IPS-18a (cell line): Measurements from ENCODE around the gene FSTL4.
"Not testable (repeated sequence)": the region's sequence is repeated elsewhere in the genome, so short reads cannot be mapped to it uniquely, and the experiment has no call there.

Source experiments
- H3K27ac ChIP-seq: one replicate; pipeline ENCODE4 v1.5.1; 2013; ENCODE audit warnings: low read length
- H3K27me3 ChIP-seq: one replicate; pipeline ENCODE4 v1.6.1; 2013; ENCODE audit warnings: mild to moderate bottlenecking, low read length; ENCODE audit not compliant: control insufficient read depth, insufficient read depth
- H3K36me3 ChIP-seq: one replicate; pipeline ENCODE4 v1.6.1; 2013; ENCODE audit warnings: low read depth, low read length; ENCODE audit not compliant: control insufficient read depth
- H3K4me1 ChIP-seq: one replicate; pipeline ENCODE4 v1.6.1; 2013; ENCODE audit warnings: low read depth, low read length; ENCODE audit not compliant: control insufficient read depth
- H3K4me3 ChIP-seq: one replicate; pipeline ENCODE4 v1.5.1; 2013; ENCODE audit warnings: low read length
- H3K9ac ChIP-seq: one replicate; pipeline ENCODE4 v1.6.1; 2013; ENCODE audit warnings: mild to moderate bottlenecking, low read length, moderate library complexity
- H3K9me3 ChIP-seq: one replicate; pipeline ENCODE4 v1.6.1; 2013; ENCODE audit warnings: low read depth, low read length; ENCODE audit not compliant: control insufficient read depth

The FSTL4 gene

GRCh38 chr5:133220851-133221674 lies 391.3 kb downstream of the FSTL4 start:
- Histone ChIP-seq H3K27me3 (no peaks in the 10 kb centered on the region), H3K9me3 (no peaks in the 10 kb centered on the region), H3K9ac (no peak overlapping the region), H3K27ac (no peak overlapping the region), H3K4me3 (no peak overlapping the region), H3K4me1 (peaks cover 6% of the 10 kb centered on the region), H3K36me3 (no peaks in the 10 kb centered on the region)

- Histone ChIP-seq H3K4me3 (no peak overlapping the region), H3K9ac (no peak overlapping the region)
Measured at GRCh38 chr5:133219296-133219695, 393.0 kb downstream of the FSTL4 start.

GRCh38 chr5:133216138-133216537 lies 396.2 kb downstream of the FSTL4 start:
- not testable (repeated sequence) for H3K27ac ChIP-seq, H3K4me1 ChIP-seq, H3K9me3 ChIP-seq, H3K36me3 ChIP-seq, H3K9ac ChIP-seq, H3K27me3 ChIP-seq, H3K4me3 ChIP-seq

More at GRCh38 chr5:133219296-133219695, 393.0 kb downstream of the FSTL4 start:
- no peak overlapping the region for H3K27ac ChIP-seq
- no peaks in the 10 kb centered on the region for H3K27me3 ChIP-seq
- peaks cover 6% of the 10 kb centered on the region for H3K4me1 ChIP-seq
- H3K9me3 ChIP-seq, result no peaks in the 10 kb centered on the region
- no peaks in the 10 kb centered on the region for H3K36me3 ChIP-seq

- Histone ChIP-seq H3K4me1 (no peaks in the 10 kb centered on the region), H3K4me3 (no peak overlapping the region), H3K27me3 (no peaks in the 10 kb centered on the region), H3K36me3 (no peaks in the 10 kb centered on the region), H3K27ac (no peak overlapping the region), H3K9ac (no peak overlapping the region), H3K9me3 (no peaks in the 10 kb centered on the region)
Measured at GRCh38 chr5:133214153-133214820, 398.1 kb downstream of the FSTL4 start.

GRCh38 chr5:133205649-133206048 lies 406.7 kb downstream of the FSTL4 start:
- H3K27ac ChIP-seq, result no peak overlapping the region
- no peak overlapping the region for H3K9ac ChIP-seq
- H3K27me3 ChIP-seq, result no peaks in the 10 kb centered on the region
- no peaks in the 10 kb centered on the region for H3K9me3 ChIP-seq
- no peak overlapping the region for H3K4me3 ChIP-seq
- no peaks in the 10 kb centered on the region for H3K4me1 ChIP-seq
- no peaks in the 10 kb centered on the region for H3K36me3 ChIP-seq

GRCh38 chr5:133205204-133205603 lies 407.1 kb downstream of the FSTL4 start:
- no peak overlapping the region for H3K4me3 ChIP-seq
- H3K27ac ChIP-seq, result no peak overlapping the region
- H3K9me3 ChIP-seq, result no peaks in the 10 kb centered on the region
- H3K36me3 ChIP-seq, result no peaks in the 10 kb centered on the region
- no peaks in the 10 kb centered on the region for H3K4me1 ChIP-seq
- H3K9ac ChIP-seq, result no peak overlapping the region
- H3K27me3 ChIP-seq, result no peaks in the 10 kb centered on the region

- Histone ChIP-seq H3K27ac (no peak overlapping the region), H3K9me3 (no peaks in the 10 kb centered on the region), H3K4me1 (no peaks in the 10 kb centered on the region), H3K9ac (no peak overlapping the region), H3K27me3 (no peaks in the 10 kb centered on the region), H3K36me3 (no peaks in the 10 kb centered on the region), H3K4me3 (no peak overlapping the region)
Measured at GRCh38 chr5:133203317-133204305, 408.7 kb downstream of the FSTL4 start.

- Histone ChIP-seq H3K4me1 (peaks cover under 1% of the 10 kb centered on the region), H3K9me3 (no peaks in the 10 kb centered on the region), H3K27me3 (no peaks in the 10 kb centered on the region), H3K36me3 (no peaks in the 10 kb centered on the region), H3K9ac (no peak overlapping the region), H3K27ac (no peak overlapping the region), H3K4me3 (no peak overlapping the region)
Measured at GRCh38 chr5:133202066-133202665, 410.2 kb downstream of the FSTL4 start.

GRCh38 chr5:133201310-133201709 lies 411.0 kb downstream of the FSTL4 start:
- Histone ChIP-seq H3K4me1 (peaks cover 9% of the 10 kb centered on the region), H3K4me3 (no peak overlapping the region), H3K27me3 (no peaks in the 10 kb centered on the region), H3K36me3 (no peaks in the 10 kb centered on the region), H3K27ac (no peak overlapping the region), H3K9ac (no peak overlapping the region), H3K9me3 (no peaks in the 10 kb centered on the region)

GRCh38 chr5:133200256-133200655 lies 412.1 kb downstream of the FSTL4 start:
- Histone ChIP-seq H3K27ac (no peak overlapping the region), H3K36me3 (no peaks in the 10 kb centered on the region), H3K27me3 (no peaks in the 10 kb centered on the region), H3K4me1 (peaks cover 9% of the 10 kb centered on the region), H3K9ac (no peak overlapping the region), H3K9me3 (no peaks in the 10 kb centered on the region), H3K4me3 (no peak overlapping the region)
